A549 treated with CpdA at 1 μM for 4 hours (cell line): Measurements from ENCODE around the gene JAKMIP3. TPM values are rescaled to one million over a fixed set of nuclear protein-coding genes. Genes with fewer than 3 reads are reported as not detected.

Experiments used
- total RNA-seq: library from RNA; stranded (reverse); fragments of 200-300 nt; extraction: Qiagen RNA extraction; gene quantifications from 5 replicates; pipeline ENCODE4 v1.2.3, GENCODE V29; 2022; ENCODE audit warnings: low read depth

The JAKMIP3 gene
- 1.8 to 2.1 TPM (median 1.9 TPM) in 5 replicates for total RNA-seq

DNA sequence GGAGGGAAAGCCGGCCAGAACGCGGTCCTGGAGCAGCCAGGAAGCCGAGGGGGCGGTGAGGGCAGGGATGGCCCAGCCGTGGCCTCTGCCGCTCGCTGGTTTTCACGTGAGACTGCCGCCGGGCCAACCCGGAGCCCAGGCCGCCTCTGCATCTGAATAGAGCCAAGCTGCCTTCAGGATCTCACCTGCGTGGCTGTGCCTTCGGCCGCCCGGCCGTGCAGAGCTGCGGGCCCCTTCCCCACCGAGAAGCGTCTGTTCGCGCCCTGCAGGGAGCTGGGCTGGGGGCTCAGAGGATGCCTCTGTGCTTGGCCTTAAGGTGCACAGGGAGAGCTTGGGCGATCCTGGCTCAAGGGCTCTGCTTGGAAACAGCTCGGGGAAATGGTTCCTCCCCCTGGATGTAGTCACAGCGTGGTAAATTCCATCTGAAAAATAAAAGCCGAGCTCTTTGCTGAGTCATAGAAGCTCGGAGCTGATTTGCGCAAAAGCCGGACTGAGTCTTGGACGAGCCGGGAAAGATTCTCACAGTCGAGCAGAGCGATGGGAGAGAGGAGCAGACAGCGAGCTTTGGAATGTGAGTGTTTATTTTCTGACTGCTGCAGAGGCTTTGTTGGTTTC is at the start of gene JAKMIP3:
Gene JAKMIP3, plus strand, starts transcription at position 456 of the 615 bp plus-strand sequence. CDS start 38,863 bp downstream, outside the sequence.

Other genes starting within 250 kb of the JAKMIP3 start
- gene PPP2R2D, start 164.9 kb upstream of the JAKMIP3 start, total RNA-seq = 22.3 to 29.1 TPM (median 28.1 TPM) in 5 replicates
- gene BNIP3, start 84.0 kb upstream of the JAKMIP3 start, total RNA-seq = 41.0 to 44.6 TPM (median 43.0 TPM) in 5 replicates
- gene DPYSL4, start 121.0 kb downstream of the JAKMIP3 start, total RNA-seq = 14.3 to 20.5 TPM (median 19.1 TPM) in 5 replicates
- gene STK32C, start 242.0 kb downstream of the JAKMIP3 start, total RNA-seq = 34.8 to 50.9 TPM (median 48.3 TPM) in 5 replicates